IMR-90 (cell line): ENCODE data around the gene NDUFA5. TPM values are rescaled to one million over a fixed set of nuclear protein-coding genes. Genes with fewer than 3 reads are reported as not detected.

Source experiments
- ATAC-seq: fragments of 200-7000 bp; cut with Tn5 transposase; 2 replicates; pipeline ENCODE4 v1.9.1; 2020; ENCODE audit warnings: low read depth, mild to moderate bottlenecking, moderate library complexity
- BruUV-seq: library from RNA; stranded (reverse); fragments of 400-500 nt; replicated peaks from 2 replicates; lab custom pipeline; 2021; lab: Mats Ljungman, UMichigan
- CTCF ChIA-PET: fragments of 300-600 bp; formaldehyde crosslinking; extraction: SDS; loops from one replicate; lab custom pipeline; 2021; ENCODE audit warnings: antibody characterized with exemption; lab: Yijun Ruan, JAX
- POLR2A ChIA-PET: fragments of 300-600 bp; sonication (Branson Sonifier 250); formaldehyde crosslinking; loops from one replicate; lab custom pipeline; 2022; ENCODE audit warnings: antibody characterized with exemption; ENCODE audit not compliant: unreplicated experiment; lab: Charles Lee
- DNase-seq: peaks from one replicate; pipeline ENCODE4 v3.0.0; 2013
- H2AFZ ChIP-seq: replicated peaks from 2 replicates; pipeline ENCODE3; 2013; ENCODE audit warnings: low read length, mild to moderate bottlenecking; ENCODE audit not compliant: poor library complexity
- H2AK5ac ChIP-seq: 2 replicates; pipeline ENCODE4 v1.6.1; 2013; ENCODE audit warnings: low read depth, low read length, inconsistent platforms
- H2AK9ac ChIP-seq: replicated peaks from 2 replicates; pipeline ENCODE3; 2013; ENCODE audit warnings: mild to moderate bottlenecking, low read depth, low read length, moderate library complexity; ENCODE audit not compliant: poor library complexity
- H2BK120ac ChIP-seq: 2 replicates; pipeline ENCODE4 v1.6.1; 2013; ENCODE audit warnings: low read depth, low read length, inconsistent platforms
- H2BK15ac ChIP-seq: 3 replicates; pipeline ENCODE4 v1.6.1; 2013; ENCODE audit warnings: low read depth, low read length, inconsistent platforms
- H2BK20ac ChIP-seq: 2 replicates; pipeline ENCODE4 v1.6.1; 2013; ENCODE audit warnings: low read depth, mild to moderate bottlenecking, inconsistent platforms, low read length, moderate library complexity
- H2BK5ac ChIP-seq: 2 replicates; pipeline ENCODE4 v1.6.1; 2013; ENCODE audit warnings: mild to moderate bottlenecking, low read depth, low read length, inconsistent platforms; ENCODE audit not compliant: poor library complexity, severe bottlenecking
- H3K14ac ChIP-seq: replicated peaks from 2 replicates; pipeline ENCODE4 v1.6.1; 2013; ENCODE audit warnings: low read depth, low read length, inconsistent platforms
- H3K18ac ChIP-seq: 2 replicates; pipeline ENCODE4 v1.6.1; 2013; ENCODE audit warnings: low read depth, low read length, control low read depth
- H3K23ac ChIP-seq: 2 replicates; pipeline ENCODE4 v1.6.1; 2013; ENCODE audit warnings: low read depth, low read length, inconsistent platforms
- H3K27ac ChIP-seq: 2 replicates; pipeline ENCODE4 v1.5.1; 2013; ENCODE audit warnings: mild to moderate bottlenecking, control low read depth, low read length; ENCODE audit not compliant: insufficient read depth
- H3K27me3 ChIP-seq: 2 replicates; pipeline ENCODE4 v1.6.1; 2013; ENCODE audit warnings: low read length; ENCODE audit not compliant: control insufficient read depth, insufficient read depth
- H3K36me3 ChIP-seq: 2 replicates; pipeline ENCODE4 v1.6.1; 2013; ENCODE audit warnings: low read length, mixed read lengths; ENCODE audit not compliant: control insufficient read depth, insufficient read depth
- H3K4ac ChIP-seq: 2 replicates; pipeline ENCODE4 v1.6.1; 2013; ENCODE audit warnings: low read depth, low read length, inconsistent platforms
- H3K4me1 ChIP-seq: 2 replicates; pipeline ENCODE4 v1.6.1; 2013; ENCODE audit warnings: low read length, mixed read lengths; ENCODE audit not compliant: control insufficient read depth, insufficient read depth
- H3K4me2 ChIP-seq: 2 replicates; pipeline ENCODE4 v1.6.1; 2013; ENCODE audit warnings: low read depth, mild to moderate bottlenecking, control low read depth, low read length, moderate library complexity
- H3K4me3 ChIP-seq: 2 replicates; pipeline ENCODE4 v1.5.1; 2013; ENCODE audit warnings: low read depth, mild to moderate bottlenecking, control low read depth, low read length, moderate library complexity; ENCODE audit not compliant: insufficient read depth
- H3K56ac ChIP-seq: 2 replicates; pipeline ENCODE4 v1.6.1; 2013; ENCODE audit warnings: low read length, inconsistent platforms; ENCODE audit not compliant: insufficient read depth; ENCODE audit errors: extremely low read depth
- H3K79me1 ChIP-seq, 2 experiments: 2 replicates each; pipeline ENCODE4 v1.6.1; 2013; ENCODE audit warnings: low read length in 2 of 2, inconsistent platforms in 1 of 2, low read depth in 1 of 2
- H3K9ac ChIP-seq: 2 replicates; pipeline ENCODE4 v1.6.1; 2013; ENCODE audit warnings: low read depth, low read length, control low read depth
- H3K9me1 ChIP-seq: 2 replicates; pipeline ENCODE4 v1.6.1; 2013; ENCODE audit warnings: low read length, inconsistent platforms; ENCODE audit not compliant: insufficient read depth
- H3K9me3 ChIP-seq: 2 replicates; pipeline ENCODE4 v1.6.1; 2013; ENCODE audit warnings: low read length; ENCODE audit not compliant: control insufficient read depth, insufficient read depth
- H4K20me1 ChIP-seq: 2 replicates; pipeline ENCODE4 v1.6.1; 2013; ENCODE audit warnings: low read length, inconsistent platforms; ENCODE audit not compliant: insufficient read depth
- H4K5ac ChIP-seq: 2 replicates; pipeline ENCODE4 v1.6.1; 2013; ENCODE audit warnings: mild to moderate bottlenecking, low read depth, low read length, control low read depth
- H4K8ac ChIP-seq, 2 experiments: 2 replicates each; pipeline ENCODE4 v1.6.1; 2013; ENCODE audit warnings: low read depth in 2 of 2, low read length in 2 of 2, control low read depth in 1 of 2, inconsistent platforms in 1 of 2
- H4K91ac ChIP-seq: 2 replicates; pipeline ENCODE4 v1.6.1; 2013; ENCODE audit warnings: low read depth, low read length, inconsistent platforms; ENCODE audit not compliant: insufficient read depth
- BHLHE40 ChIP-seq: fragments of 150-350 bp; IDR thresholded peaks from 2 replicates; pipeline ENCODE4 v1.6.1; 2016; ENCODE audit warnings: mild to moderate bottlenecking, low read depth, low read length
- CEBPB ChIP-seq: IDR thresholded peaks from 2 replicates; pipeline ENCODE4 v1.6.1; 2012; ENCODE audit warnings: low read depth, low read length, improper control_type of control experiment
- CHD1 ChIP-seq: IDR thresholded peaks from 2 replicates; pipeline ENCODE4 v1.6.1; 2012; ENCODE audit warnings: low read depth, low read length, improper control_type of control experiment
- FOS ChIP-seq: fragments of 150-350 bp; IDR thresholded peaks from 2 replicates; pipeline ENCODE4 v1.6.1; 2016; ENCODE audit warnings: low read depth, low read length
- MAFK ChIP-seq: IDR thresholded peaks from 2 replicates; pipeline ENCODE4 v1.6.1; 2012; ENCODE audit warnings: low read depth, low read length, improper control_type of control experiment
- MAZ ChIP-seq: IDR thresholded peaks from 2 replicates; pipeline ENCODE4 v1.6.1; 2012; ENCODE audit warnings: low read depth, mild to moderate bottlenecking, low read length, improper control_type of control experiment, moderate library complexity, borderline replicate concordance
- MXI1 ChIP-seq: IDR thresholded peaks from 2 replicates; pipeline ENCODE4 v1.6.1; 2012; ENCODE audit warnings: low read depth, mild to moderate bottlenecking, low read length, moderate library complexity, borderline replicate concordance
- NFE2L2 ChIP-seq: fragments of 150-350 bp; IDR thresholded peaks from 2 replicates; pipeline ENCODE4 v1.6.1; 2016; ENCODE audit warnings: low read depth, mild to moderate bottlenecking, low read length
- POLR2A ChIP-seq: IDR thresholded peaks from 2 replicates; pipeline ENCODE4 v1.6.1; 2012; ENCODE audit warnings: mild to moderate bottlenecking, low read depth, low read length
- RAD21 ChIP-seq: IDR thresholded peaks from 2 replicates; pipeline ENCODE4 v1.6.1; 2012; ENCODE audit warnings: low read length, improper control_type of control experiment
- RCOR1 ChIP-seq: IDR thresholded peaks from 2 replicates; pipeline ENCODE4 v1.6.1; 2012; ENCODE audit warnings: mild to moderate bottlenecking, low read length, improper control_type of control experiment; ENCODE audit not compliant: insufficient replicate concordance
- RFX5 ChIP-seq: IDR thresholded peaks from 2 replicates; pipeline ENCODE4 v1.8.0; 2012; ENCODE audit warnings: low read depth, mild to moderate bottlenecking, low read length, moderate library complexity
- SMC3 ChIP-seq: fragments of 150-350 bp; IDR thresholded peaks from 2 replicates; pipeline ENCODE4 v1.6.1; 2016; ENCODE audit warnings: low read depth, mild to moderate bottlenecking, antibody characterized with exemption, low read length, moderate library complexity
- WGBS, 2 experiments: methylation state at CpG; one replicate each; pipeline versions ENCODE4 v1.1.5 to v1.1.7; 2013; ENCODE audit warnings: missing lambda C conversion rate in 2 of 2; ENCODE audit not compliant: insufficient read length in 1 of 2; ENCODE audit errors: extremely low coverage in 2 of 2; 5-methylcytosine and 5-hydroxymethylcytosine counted together
- dilution Hi-C: fragments of 300-500 bp; cut with HindIII; formaldehyde crosslinking; loops from one replicate; pipeline ENCODE4 v1.14.3; 2018; ENCODE audit warnings: low sequenced_read_pairs; ENCODE audit not compliant: unreplicated experiment
- in situ Hi-C: fragments of 300-500 bp; cut with MboI; formaldehyde crosslinking; loops from 3 replicates; pipeline ENCODE4 v1.14.3; 2019; ENCODE audit warnings: low sequenced_read_pairs, inconsistent platforms, mixed read lengths
- intact Hi-C: fragments of 100-400 bp; cut with micrococcal nuclease; formaldehyde crosslinking; loops from 2 replicates; pipeline ENCODE4 v1.10.0; 2022
- polyA plus RNA-seq, 3 experiments: library from polyadenylated mRNA; depleted of rRNA; stranded (reverse); fragments of >200 nt; gene quantifications; 2 replicates each; pipeline ENCODE4 v1.2.3, GENCODE V29; 2012; ENCODE audit warnings: low replicate concordance in 1 of 3
- total RNA-seq: library from RNA; depleted of rRNA; stranded (reverse); fragments of >200 nt; gene quantifications from 2 replicates; pipeline ENCODE4 v1.2.3, GENCODE V29; 2012
- TF ChIP-seq, protein P1 (sequence below): fragments of 150-350 bp; IDR thresholded peaks from 2 replicates; pipeline ENCODE4 v1.6.1; 2016; ENCODE audit warnings: low read depth, mild to moderate bottlenecking, low read length, moderate library complexity, borderline replicate concordance
- TF ChIP-seq, protein P2 (sequence below): conservative IDR thresholded peaks from 2 replicates; pipeline ENCODE4 v1.5.1; 2012; ENCODE audit warnings: mild to moderate bottlenecking, low read depth, low read length, improper control_type of control experiment
- TF ChIP-seq, protein P3 (sequence below): fragments of 150-350 bp; IDR thresholded peaks from 2 replicates; pipeline ENCODE4 v1.6.1; 2017; ENCODE audit warnings: mild to moderate bottlenecking, antibody characterized with exemption, low read length, low read depth

NDUFA5 gene
- total and polyA plus RNA-seq, 2 of the 4 experiments (the other 2 are of a cell fraction): 2.9 to 12.1 TPM

DNA sequence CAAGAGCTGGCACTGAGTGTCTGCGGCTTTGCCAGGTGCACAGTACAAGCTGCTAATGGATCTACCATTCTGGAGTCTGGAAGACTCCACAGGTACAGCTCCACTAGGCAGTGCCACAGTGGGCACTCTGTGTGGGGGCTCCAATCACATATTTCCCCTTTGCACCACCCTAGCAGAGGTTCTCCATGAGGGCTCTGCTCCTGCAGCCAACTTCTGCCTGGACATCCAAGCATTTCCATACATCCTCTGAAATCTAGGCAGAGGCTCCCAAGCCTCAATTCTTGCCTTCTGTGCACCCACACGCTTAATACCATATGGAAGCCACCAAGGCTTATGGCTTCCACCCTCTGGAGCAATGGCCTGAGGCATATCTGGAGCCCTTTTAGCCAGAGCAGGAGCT is 52.4 kb downstream of the NDUFA5 start:
- DNase-seq (no peak), ATAC-seq (no peak)
- H3K27ac ChIP-seq: no peak overlapping the region
- H4K20me1 ChIP-seq: no peaks in the 10 kb centered on the region
- H3K4me2 ChIP-seq: no peak overlapping the region
- H4K5ac ChIP-seq: no peak overlapping the region
- no peak overlapping the region for H3K56ac ChIP-seq
- ChIA-PET CTCF (interaction anchor here (1.6 kb wide), 1 partner anchor 10 kb away, joined by 3 read pairs; no protein-coding TSS in a partner anchor), POLR2A (interaction anchor here (0.6 kb wide), 1 partner anchor 1562 kb away, joined by 3 read pairs; no protein-coding TSS in a partner anchor)
- no peak overlapping the region for H3K18ac ChIP-seq
- no peak overlapping the region for H3K9ac ChIP-seq
- H3K4me1 ChIP-seq: no peaks in the 10 kb centered on the region
- no peak for TF ChIP-seq BHLHE40
- TF ChIP-seq, protein P1, sequence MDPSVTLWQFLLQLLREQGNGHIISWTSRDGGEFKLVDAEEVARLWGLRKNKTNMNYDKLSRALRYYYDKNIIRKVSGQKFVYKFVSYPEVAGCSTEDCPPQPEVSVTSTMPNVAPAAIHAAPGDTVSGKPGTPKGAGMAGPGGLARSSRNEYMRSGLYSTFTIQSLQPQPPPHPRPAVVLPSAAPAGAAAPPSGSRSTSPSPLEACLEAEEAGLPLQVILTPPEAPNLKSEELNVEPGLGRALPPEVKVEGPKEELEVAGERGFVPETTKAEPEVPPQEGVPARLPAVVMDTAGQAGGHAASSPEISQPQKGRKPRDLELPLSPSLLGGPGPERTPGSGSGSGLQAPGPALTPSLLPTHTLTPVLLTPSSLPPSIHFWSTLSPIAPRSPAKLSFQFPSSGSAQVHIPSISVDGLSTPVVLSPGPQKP: no peak
- TF ChIP-seq RFX5: no peak
- TF ChIP-seq MXI1: no peak
- no peak for TF ChIP-seq MAZ
- TF ChIP-seq CHD1: no peak
- no peak for TF ChIP-seq MAFK
- no peak for TF ChIP-seq POLR2A
- TF ChIP-seq CEBPB: no peak
- TF ChIP-seq, protein P2, sequence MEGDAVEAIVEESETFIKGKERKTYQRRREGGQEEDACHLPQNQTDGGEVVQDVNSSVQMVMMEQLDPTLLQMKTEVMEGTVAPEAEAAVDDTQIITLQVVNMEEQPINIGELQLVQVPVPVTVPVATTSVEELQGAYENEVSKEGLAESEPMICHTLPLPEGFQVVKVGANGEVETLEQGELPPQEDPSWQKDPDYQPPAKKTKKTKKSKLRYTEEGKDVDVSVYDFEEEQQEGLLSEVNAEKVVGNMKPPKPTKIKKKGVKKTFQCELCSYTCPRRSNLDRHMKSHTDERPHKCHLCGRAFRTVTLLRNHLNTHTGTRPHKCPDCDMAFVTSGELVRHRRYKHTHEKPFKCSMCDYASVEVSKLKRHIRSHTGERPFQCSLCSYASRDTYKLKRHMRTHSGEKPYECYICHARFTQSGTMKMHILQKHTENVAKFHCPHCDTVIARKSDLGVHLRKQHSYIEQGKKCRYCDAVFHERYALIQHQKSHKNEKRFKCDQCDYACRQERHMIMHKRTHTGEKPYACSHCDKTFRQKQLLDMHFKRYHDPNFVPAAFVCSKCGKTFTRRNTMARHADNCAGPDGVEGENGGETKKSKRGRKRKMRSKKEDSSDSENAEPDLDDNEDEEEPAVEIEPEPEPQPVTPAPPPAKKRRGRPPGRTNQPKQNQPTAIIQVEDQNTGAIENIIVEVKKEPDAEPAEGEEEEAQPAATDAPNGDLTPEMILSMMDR: no peak
- TF ChIP-seq SMC3: no peak
- TF ChIP-seq, protein P3, sequence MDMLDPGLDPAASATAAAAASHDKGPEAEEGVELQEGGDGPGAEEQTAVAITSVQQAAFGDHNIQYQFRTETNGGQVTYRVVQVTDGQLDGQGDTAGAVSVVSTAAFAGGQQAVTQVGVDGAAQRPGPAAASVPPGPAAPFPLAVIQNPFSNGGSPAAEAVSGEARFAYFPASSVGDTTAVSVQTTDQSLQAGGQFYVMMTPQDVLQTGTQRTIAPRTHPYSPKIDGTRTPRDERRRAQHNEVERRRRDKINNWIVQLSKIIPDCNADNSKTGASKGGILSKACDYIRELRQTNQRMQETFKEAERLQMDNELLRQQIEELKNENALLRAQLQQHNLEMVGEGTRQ: no peak
- no peak for TF ChIP-seq RCOR1
- TF ChIP-seq RAD21: no peak
- TF ChIP-seq FOS: no peak
- TF ChIP-seq NFE2L2: no peak
- H2BK5ac ChIP-seq: no peak overlapping the region
- H4K8ac ChIP-seq: no peak overlapping the region
- no peak overlapping the region for H2AK9ac ChIP-seq
- 60% methylated on average over 1 of the region's 2 CpGs; no CpG with 5 or more reads in 1 of the 2 experiments for WGBS, 2 experiments
- no peak overlapping the region for H3K4ac ChIP-seq
- H2BK120ac ChIP-seq: no peak overlapping the region
- H2BK15ac ChIP-seq: no peak overlapping the region
- H2BK20ac ChIP-seq: no peak overlapping the region
- H3K4me3 ChIP-seq: no peak overlapping the region
- in situ Hi-C loops (no loop called here), dilution Hi-C loops (no loop called here), intact Hi-C loops (no loop called here)
- H3K9me3 ChIP-seq: no peaks in the 10 kb centered on the region
- H3K36me3 ChIP-seq: no peaks in the 10 kb centered on the region
- H2AFZ ChIP-seq: no peak overlapping the region
- no peaks in the 10 kb centered on the region for H3K79me1 ChIP-seq
- H4K91ac ChIP-seq: no peak overlapping the region
- H3K14ac ChIP-seq: no peak overlapping the region
- no peak overlapping the region for H2AK5ac ChIP-seq
- H3K27me3 ChIP-seq: no peaks in the 10 kb centered on the region
- H3K9me1 ChIP-seq: no peaks in the 10 kb centered on the region
- no TSS peak for BruUV-seq
- H3K23ac ChIP-seq: no peak overlapping the region
